ENCODE results near the gene CDH13. TPM values are rescaled to one million over a fixed set of nuclear protein-coding genes. Genes with fewer than 3 reads are reported as not detected.

The CDH13 gene
- total and polyA plus RNA-seq, 2 experiments from 2014 or later: 1.2 to 1.5 TPM

DNA sequence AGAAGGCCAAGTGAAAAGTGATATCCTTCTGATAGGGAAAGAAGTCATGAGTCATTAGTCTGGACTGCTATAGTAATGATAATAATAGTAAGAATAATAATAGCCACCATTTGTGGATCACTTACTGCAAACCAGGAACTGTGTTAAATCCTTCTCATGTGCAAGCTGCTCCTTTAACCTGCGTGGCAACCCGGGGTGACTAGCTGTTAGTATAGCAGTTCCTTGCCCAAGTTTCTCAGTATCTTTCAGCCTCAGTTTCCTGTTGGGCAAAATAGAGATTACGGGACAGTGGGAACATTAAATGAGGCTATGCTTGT lies 129.5 kb downstream of the CDH13 start:
- H2AFZ ChIP-seq: no peak overlapping the region
- H3K4me3 ChIP-seq: no peak overlapping the region
- TF ChIP-seq CTCF (IDR thresholded peaks at IDR 0.05; ENCODE audit: poor library complexity) (no peak), EZH2 (IDR thresholded peaks at IDR 0.05; ENCODE audit: borderline replicate concordance) (no peak), EZH2phosphoT487 (IDR thresholded peaks at IDR 0.05; ENCODE audit: low read depth, severe bottlenecking, unreplicated experiment) (no peak)
- H3K36me3 ChIP-seq (replicated peaks; ENCODE audit: insufficient read depth, low read depth): no peaks in the 10 kb centered on the region
- no peak for DNase-seq (ENCODE audit: low spot score)
- no peaks in the 10 kb centered on the region for H4K20me1 ChIP-seq (ENCODE audit: insufficient read depth, poor library complexity, severe bottlenecking)
- H3K27ac ChIP-seq: no peak overlapping the region
- H3K9me2 ChIP-seq (replicated peaks; ENCODE audit: insufficient read depth): no peaks in the 10 kb centered on the region
- H3K79me2 ChIP-seq: no peaks in the 10 kb centered on the region
- H3K4me1 ChIP-seq (ENCODE audit: insufficient read depth): no peaks in the 10 kb centered on the region
- no peak overlapping the region for H3K4me2 ChIP-seq
- no peaks in the 10 kb centered on the region for H3K27me3 ChIP-seq
- 83% methylated on average over 3 of the region's 3 CpGs for WGBS (ENCODE audit: low lambda C conversion rate, missing lambda C conversion rate)
- no peaks in the 10 kb centered on the region for H3K9me3 ChIP-seq (ENCODE audit: low read depth)

GRCh38 chr16:82758406-82758805 lies 131.6 kb downstream of the CDH13 start:
- no peaks in the 10 kb centered on the region for H3K27me3 ChIP-seq
- H3K4me3 ChIP-seq: no peak overlapping the region
- no peaks in the 10 kb centered on the region for H4K20me1 ChIP-seq (ENCODE audit: insufficient read depth, poor library complexity, severe bottlenecking)
- DNase-seq (ENCODE audit: low spot score): no peak
- H3K4me2 ChIP-seq: no peak overlapping the region
- no peaks in the 10 kb centered on the region for H3K9me3 ChIP-seq (ENCODE audit: low read depth)
- 96% methylated on average over 4 of the region's 4 CpGs for WGBS (ENCODE audit: low lambda C conversion rate, missing lambda C conversion rate)
- no peaks in the 10 kb centered on the region for H3K4me1 ChIP-seq (ENCODE audit: insufficient read depth)
- TF ChIP-seq EZH2 (IDR thresholded peaks at IDR 0.05; ENCODE audit: borderline replicate concordance) (no peak), EZH2phosphoT487 (IDR thresholded peaks at IDR 0.05; ENCODE audit: low read depth, severe bottlenecking, unreplicated experiment) (no peak), CTCF (IDR thresholded peaks at IDR 0.05; ENCODE audit: poor library complexity) (no peak)
- no peaks in the 10 kb centered on the region for H3K79me2 ChIP-seq
- no peak overlapping the region for H2AFZ ChIP-seq
- no peak overlapping the region for H3K27ac ChIP-seq
- H3K9me2 ChIP-seq (replicated peaks; ENCODE audit: insufficient read depth): no peaks in the 10 kb centered on the region
- no peaks in the 10 kb centered on the region for H3K36me3 ChIP-seq (replicated peaks; ENCODE audit: insufficient read depth, low read depth)

DNA sequence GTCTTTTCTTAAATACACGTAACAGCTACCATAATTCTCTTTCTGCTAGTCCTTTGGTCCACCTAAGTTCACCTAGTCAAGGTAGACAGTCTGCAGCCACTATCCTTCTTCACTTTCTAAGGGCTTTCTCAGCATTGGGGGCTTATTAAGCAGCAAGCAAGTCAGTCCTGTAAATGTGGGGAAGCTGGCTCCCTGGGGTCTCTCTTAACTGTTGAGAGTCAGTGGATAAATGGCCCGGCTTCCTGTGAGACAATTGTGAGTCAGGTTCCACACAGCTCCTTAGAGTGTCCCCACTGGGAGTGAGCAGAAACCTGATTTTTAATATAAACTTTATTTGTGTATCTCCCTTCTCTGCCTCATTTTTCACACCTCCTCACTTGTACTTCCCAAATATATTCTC lies 132.1 kb downstream of the CDH13 start:
- no peak for DNase-seq (ENCODE audit: low spot score)
- no peaks in the 10 kb centered on the region for H4K20me1 ChIP-seq (ENCODE audit: insufficient read depth, poor library complexity, severe bottlenecking)
- 82% methylated on average over 2 of the region's 2 CpGs for WGBS (ENCODE audit: low lambda C conversion rate, missing lambda C conversion rate)
- no peak overlapping the region for H2AFZ ChIP-seq
- H3K27ac ChIP-seq: no peak overlapping the region
- TF ChIP-seq EZH2 (IDR thresholded peaks at IDR 0.05; ENCODE audit: borderline replicate concordance) (no peak), EZH2phosphoT487 (IDR thresholded peaks at IDR 0.05; ENCODE audit: low read depth, severe bottlenecking, unreplicated experiment) (no peak), CTCF (IDR thresholded peaks at IDR 0.05; ENCODE audit: poor library complexity) (no peak)
- no peaks in the 10 kb centered on the region for H3K9me3 ChIP-seq (ENCODE audit: low read depth)
- H3K9me2 ChIP-seq (replicated peaks; ENCODE audit: insufficient read depth): no peaks in the 10 kb centered on the region
- no peaks in the 10 kb centered on the region for H3K36me3 ChIP-seq (replicated peaks; ENCODE audit: insufficient read depth, low read depth)
- no peak overlapping the region for H3K4me2 ChIP-seq
- H3K27me3 ChIP-seq: peaks cover 1% of the 10 kb centered on the region
- no peaks in the 10 kb centered on the region for H3K79me2 ChIP-seq
- no peaks in the 10 kb centered on the region for H3K4me1 ChIP-seq (ENCODE audit: insufficient read depth)
- H3K4me3 ChIP-seq: no peak overlapping the region

DNA sequence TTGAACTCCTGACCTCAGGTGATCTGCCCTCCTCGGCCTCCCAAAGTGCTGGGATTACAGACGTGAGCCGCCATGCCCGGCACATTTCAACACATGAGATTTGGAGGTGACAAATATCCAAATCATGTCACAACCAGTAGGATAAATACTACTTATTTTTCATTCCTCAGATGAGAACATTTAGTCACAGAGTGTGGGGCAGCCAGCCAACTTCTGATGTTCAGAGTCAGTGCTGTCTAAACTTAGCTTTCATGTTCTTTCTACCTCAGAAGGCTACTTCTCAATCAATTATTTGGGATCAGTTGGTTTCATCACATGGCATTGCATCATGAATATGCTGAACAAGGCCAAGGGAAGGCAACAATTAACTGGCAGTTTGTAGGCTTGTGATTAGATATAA lies 134.5 kb downstream of the CDH13 start:
- Histone ChIP-seq H3K4me3 (no peak overlapping the region), H3K27me3 (peaks cover 5% of the 10 kb centered on the region), H3K4me1 (ENCODE audit: insufficient read depth) (no peaks in the 10 kb centered on the region), H3K9me2 (replicated peaks; ENCODE audit: insufficient read depth) (no peaks in the 10 kb centered on the region), H3K79me2 (no peaks in the 10 kb centered on the region), H3K27ac (no peak overlapping the region), H3K9me3 (ENCODE audit: low read depth) (no peaks in the 10 kb centered on the region), H3K36me3 (replicated peaks; ENCODE audit: insufficient read depth, low read depth) (no peaks in the 10 kb centered on the region), H3K4me2 (no peak overlapping the region), H4K20me1 (ENCODE audit: insufficient read depth, poor library complexity, severe bottlenecking) (no peaks in the 10 kb centered on the region), H2AFZ (no peak overlapping the region)
- DNase-seq (ENCODE audit: low spot score): no peak
- WGBS (ENCODE audit: low lambda C conversion rate, missing lambda C conversion rate): 83% methylated on average over 4 of the region's 4 CpGs
- TF ChIP-seq EZH2phosphoT487 (IDR thresholded peaks at IDR 0.05; ENCODE audit: low read depth, severe bottlenecking, unreplicated experiment): no peak
- no peak for TF ChIP-seq CTCF (IDR thresholded peaks at IDR 0.05; ENCODE audit: poor library complexity)
- no peak for TF ChIP-seq EZH2 (IDR thresholded peaks at IDR 0.05; ENCODE audit: borderline replicate concordance)

All from hepatocyte (in vitro differentiated cells).